Neural crest cell (in vitro differentiated cells): ENCODE data around the gene ZNF18. TPM values are rescaled to one million over a fixed set of nuclear protein-coding genes. Genes with fewer than 3 reads are reported as not detected.
"Not testable (repeated sequence)": the region's sequence is repeated elsewhere in the genome, so short reads cannot be mapped to it uniquely, and the experiment has no call there.

ENCODE experiments used
- DNase-seq: peaks from one replicate; pipeline ENCODE4 v3.0.0; 2021; ENCODE audit warnings: low read depth, mixed read lengths, low spot score
- H3K27ac Mint-ChIP-seq: one replicate; pipeline ENCODE4 v1.8.0; 2021; ENCODE audit warnings: mild to moderate bottlenecking, mixed read lengths; ENCODE audit not compliant: unreplicated experiment
- H3K27me3 Mint-ChIP-seq: 2 replicates; pipeline ENCODE4 v1.8.0; 2021; ENCODE audit warnings: low read depth, mild to moderate bottlenecking, mixed read lengths
- H3K36me3 Mint-ChIP-seq: 2 replicates; pipeline ENCODE4 v1.8.0; 2021; ENCODE audit warnings: low read depth, mild to moderate bottlenecking, mixed read lengths
- H3K4me1 Mint-ChIP-seq: 2 replicates; pipeline ENCODE4 v1.8.0; 2021; ENCODE audit warnings: mixed read lengths
- H3K4me3 Mint-ChIP-seq: one replicate; pipeline ENCODE4 v1.8.0; 2021; ENCODE audit warnings: mild to moderate bottlenecking, mixed read lengths
- H3K9me3 Mint-ChIP-seq: 2 replicates; pipeline ENCODE4 v1.8.0; 2021; ENCODE audit warnings: mixed read lengths
- CTCF ChIP-seq: fragments of 200-600 bp; sonication (generic); conservative IDR thresholded peaks from 2 replicates; pipeline ENCODE4 v1.5.0; 2021; ENCODE audit warnings: antibody characterized with exemption, mild to moderate bottlenecking
- total RNA-seq: library from RNA; stranded (reverse); gene quantifications from 2 replicates; pipeline ENCODE4 v1.2.1, GENCODE V29; 2021

The ZNF18 gene
- total RNA-seq, 1 donor from 2014 or later = 7.5 TPM

DNA sequence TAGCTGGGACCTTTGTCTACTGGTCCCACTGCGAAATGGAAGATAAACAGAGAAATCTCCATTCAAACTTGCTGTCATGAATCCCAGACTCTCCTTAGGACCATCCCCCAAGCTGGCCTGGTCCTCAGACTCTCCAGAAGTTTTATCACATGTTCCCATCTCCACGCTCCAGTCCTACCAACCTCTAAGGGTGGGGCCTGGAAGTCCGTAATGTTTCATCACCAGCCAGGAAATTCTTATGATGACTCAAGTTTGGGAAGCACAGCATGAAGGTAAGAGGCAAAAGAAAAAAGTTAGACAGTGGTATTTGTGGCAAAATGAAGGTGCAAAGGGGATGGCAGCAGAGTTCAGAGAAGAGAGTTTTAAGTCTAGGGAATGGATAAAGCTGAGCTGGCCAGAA is 52.7 kb downstream of the ZNF18 start:
- no peak overlapping the region for H3K27ac Mint-ChIP-seq
- H3K36me3 Mint-ChIP-seq = no peaks in the 10 kb centered on the region
- H3K4me1 Mint-ChIP-seq = peaks cover 7% of the 10 kb centered on the region
- no peaks in the 10 kb centered on the region for H3K27me3 Mint-ChIP-seq
- H3K4me3 Mint-ChIP-seq = no peak overlapping the region
- no peaks in the 10 kb centered on the region for H3K9me3 Mint-ChIP-seq
- no peak for DNase-seq
- TF ChIP-seq CTCF = no peak

DNA sequence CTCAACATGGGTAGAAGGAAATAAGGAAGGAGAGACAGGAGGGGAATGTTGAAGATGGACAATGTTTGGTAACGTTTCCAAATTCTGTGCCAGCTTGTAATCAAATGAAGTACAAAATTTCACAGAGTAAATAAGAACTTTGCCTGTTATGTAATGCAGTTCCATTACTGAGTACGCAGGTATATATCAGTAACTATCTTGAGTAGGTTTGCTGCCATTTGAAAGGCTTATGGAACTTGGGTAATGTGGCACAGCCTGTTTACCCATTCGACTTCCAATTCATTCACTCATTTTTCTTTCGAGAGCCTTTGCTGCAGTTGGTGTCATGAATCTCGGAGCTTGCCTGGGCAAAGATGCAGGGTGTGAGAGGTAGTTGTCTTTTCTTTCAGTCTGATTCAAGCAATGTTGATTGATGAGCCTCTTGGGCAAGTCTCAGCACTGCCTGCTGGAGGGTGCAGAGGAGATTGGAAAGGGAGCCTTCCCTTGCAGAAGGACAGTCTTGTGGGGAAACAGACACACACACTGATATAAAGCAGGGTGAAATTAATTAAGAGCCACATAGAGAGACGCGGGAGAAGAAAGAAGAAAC is 53.4 kb downstream of the ZNF18 start:
- H3K9me3 Mint-ChIP-seq = no peaks in the 10 kb centered on the region
- no peak overlapping the region for H3K4me3 Mint-ChIP-seq
- no peak for TF ChIP-seq CTCF
- no peaks in the 10 kb centered on the region for H3K36me3 Mint-ChIP-seq
- DNase-seq = no peak
- H3K27ac Mint-ChIP-seq = peak overlapping the region; percentile 1
- no peaks in the 10 kb centered on the region for H3K27me3 Mint-ChIP-seq
- H3K4me1 Mint-ChIP-seq = peaks cover 4% of the 10 kb centered on the region

GRCh38 chr17:11943086-11943485 is 54.2 kb downstream of the ZNF18 start:
- not testable (repeated sequence) for H3K27me3 Mint-ChIP-seq, H3K4me1 Mint-ChIP-seq, DNase-seq, H3K9me3 Mint-ChIP-seq, H3K27ac Mint-ChIP-seq, H3K4me3 Mint-ChIP-seq, H3K36me3 Mint-ChIP-seq

- H3K36me3 Mint-ChIP-seq = no peaks in the 10 kb centered on the region
Observed at GRCh38 chr17:11940904-11941303, 56.4 kb downstream of the ZNF18 start.

DNA sequence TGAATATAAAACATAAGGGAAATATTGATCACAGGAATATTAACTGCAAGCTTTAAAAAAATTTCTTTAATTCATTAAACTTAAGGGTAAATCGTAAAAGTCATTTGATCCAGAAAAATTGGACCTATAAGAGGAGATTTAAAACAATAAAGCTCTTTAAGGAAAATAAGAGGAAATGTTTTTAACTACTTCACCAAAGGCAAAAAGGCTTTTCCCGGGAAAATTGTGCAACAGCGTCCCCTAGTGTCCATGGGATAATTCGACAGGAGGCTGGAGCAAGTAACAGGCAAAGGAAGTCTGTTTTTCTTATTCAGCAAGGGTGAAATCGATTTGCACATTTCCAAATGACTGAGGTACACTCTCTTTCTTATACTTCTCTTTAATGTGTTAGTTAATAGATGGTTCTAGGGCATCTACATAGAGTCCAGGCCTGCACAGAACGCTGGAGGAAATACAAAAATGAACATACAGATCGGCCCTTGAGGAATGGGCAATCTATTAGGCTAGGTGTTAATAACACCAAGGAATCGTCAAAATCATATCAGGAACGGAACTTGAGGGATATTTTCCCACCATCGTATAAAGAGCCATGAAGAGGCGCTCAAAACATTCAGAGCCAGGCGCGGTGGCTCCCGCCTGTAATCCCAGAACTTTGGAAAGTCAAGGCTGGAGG is 61.4 kb downstream of the ZNF18 start:
- Mint-ChIP-seq H3K4me3 (no peak overlapping the region), H3K4me1 (no peaks in the 10 kb centered on the region), H3K9me3 (no peaks in the 10 kb centered on the region), H3K27ac (no peak overlapping the region), H3K36me3 (no peaks in the 10 kb centered on the region), H3K27me3 (no peaks in the 10 kb centered on the region)
- peak; percentile 94 for TF ChIP-seq CTCF
- peak; percentile 85 for DNase-seq

More at GRCh38 chr17:11940904-11941303, 56.4 kb downstream of the ZNF18 start:
- no peak for DNase-seq
- Mint-ChIP-seq H3K9me3 (no peaks in the 10 kb centered on the region), H3K4me3 (no peak overlapping the region), H3K4me1 (no peaks in the 10 kb centered on the region), H3K27me3 (no peaks in the 10 kb centered on the region), H3K27ac (no peak overlapping the region)
- no peak for TF ChIP-seq CTCF

- no peak for DNase-seq
- Mint-ChIP-seq H3K9me3 (no peaks in the 10 kb centered on the region), H3K4me3 (no peak overlapping the region), H3K4me1 (peaks cover 5% of the 10 kb centered on the region), H3K27me3 (no peaks in the 10 kb centered on the region), H3K36me3 (no peaks in the 10 kb centered on the region), H3K27ac (no peak overlapping the region)
- TF ChIP-seq CTCF = no peak
Observed at GRCh38 chr17:11932337-11932898, 64.9 kb downstream of the ZNF18 start.
